Mucosa of rectum (tissue), 2 donors: ENCODE data around the gene CDH22.

Experiments used
- H3K27ac ChIP-seq, 2 donors: one replicate each; pipeline ENCODE4 v1.7.0; 2013; ENCODE audit warnings: inconsistent platforms in 2 of 2, low read depth in 2 of 2, low read length in 2 of 2
- H3K27me3 ChIP-seq, 2 donors: one replicate each; pipeline ENCODE4 v1.7.0; 2013; ENCODE audit warnings: low read length in 2 of 2; ENCODE audit not compliant: control insufficient read depth in 2 of 2, insufficient read depth in 2 of 2
- H3K36me3 ChIP-seq, 2 donors: one replicate each; pipeline ENCODE4 v1.7.0; 2013; ENCODE audit warnings: low read length in 2 of 2; ENCODE audit not compliant: control insufficient read depth in 2 of 2, insufficient read depth in 2 of 2
- H3K4me1 ChIP-seq, 2 donors: one replicate each; pipeline ENCODE4 v1.7.0; 2013; ENCODE audit warnings: low read length in 2 of 2, mild to moderate bottlenecking in 1 of 2; ENCODE audit not compliant: control insufficient read depth in 2 of 2, insufficient read depth in 2 of 2
- H3K4me3 ChIP-seq, 2 donors: one replicate each; pipeline ENCODE4 v1.7.0; 2013; ENCODE audit warnings: low read length in 2 of 2
- H3K9ac ChIP-seq, 2 donors: one replicate each; pipeline ENCODE4 v1.7.0; 2013; ENCODE audit warnings: low read length in 2 of 2, low read depth in 1 of 2, mild to moderate bottlenecking in 1 of 2
- H3K9me3 ChIP-seq, 2 donors: one replicate each; pipeline ENCODE4 v1.7.0; 2013; ENCODE audit warnings: low read length in 2 of 2; ENCODE audit not compliant: control insufficient read depth in 2 of 2
- donor health status: healthy.
- donor health status: Normal muscosa, but diverticular disease.

CDH22 gene

GRCh38 chr20:46176739-46177378, 131.4 kb downstream of the CDH22 start:
- H3K27ac ChIP-seq, result no peak overlapping the region
- peaks cover 41 to 42% of the 10 kb centered on the region in 2 donors for H3K27me3 ChIP-seq

GRCh38 chr20:46175127-46175494, 133.2 kb downstream of the CDH22 start:
- H3K36me3 ChIP-seq, result no peaks in the 10 kb centered on the region
- H3K27me3 ChIP-seq, result peaks cover 39 to 41% of the 10 kb centered on the region in 2 donors
- H3K9me3 ChIP-seq, result no peaks in the 10 kb centered on the region
- no peak overlapping the region for H3K27ac ChIP-seq
- no peak overlapping the region for H3K4me3 ChIP-seq
- no peaks in the 10 kb centered on the region for H3K4me1 ChIP-seq
- H3K9ac ChIP-seq, result no peak overlapping the region

More at GRCh38 chr20:46176739-46177378, 131.4 kb downstream of the CDH22 start:
- H3K4me3 ChIP-seq, result no peak overlapping the region
- H3K4me1 ChIP-seq, result no peaks in the 10 kb centered on the region
- H3K9ac ChIP-seq, result no peak overlapping the region
- no peaks in the 10 kb centered on the region for H3K36me3 ChIP-seq
- H3K9me3 ChIP-seq, result no peaks in the 10 kb centered on the region

- no peaks in the 10 kb centered on the region for H3K9me3 ChIP-seq
- no peak overlapping the region for H3K4me3 ChIP-seq
- H3K9ac ChIP-seq, result no peak overlapping the region
- no peaks in the 10 kb centered on the region for H3K36me3 ChIP-seq
- no peak overlapping the region for H3K27ac ChIP-seq
- no peaks in the 10 kb centered on the region for H3K4me1 ChIP-seq
- peaks cover 35 to 38% of the 10 kb centered on the region in 2 donors for H3K27me3 ChIP-seq
Measured at GRCh38 chr20:46174469-46175126, 133.7 kb downstream of the CDH22 start.

GRCh38 chr20:46173652-46174468, 134.4 kb downstream of the CDH22 start:
- Histone ChIP-seq H3K9me3 (no peaks in the 10 kb centered on the region), H3K27me3 (peaks cover 33 to 38% of the 10 kb centered on the region in 2 donors), H3K9ac (no peak overlapping the region), H3K4me1 (no peaks in the 10 kb centered on the region), H3K36me3 (no peaks in the 10 kb centered on the region), H3K27ac (no peak overlapping the region), H3K4me3 (no peak overlapping the region)

GRCh38 chr20:46172961-46173536, 135.2 kb downstream of the CDH22 start:
- no peaks in the 10 kb centered on the region for H3K36me3 ChIP-seq
- peaks cover 33 to 38% of the 10 kb centered on the region in 2 donors for H3K27me3 ChIP-seq
- no peak overlapping the region for H3K27ac ChIP-seq

GRCh38 chr20:46172455-46172854, 135.8 kb downstream of the CDH22 start:
- no peaks in the 10 kb centered on the region for H3K4me1 ChIP-seq
- H3K4me3 ChIP-seq, result no peak overlapping the region
- H3K9me3 ChIP-seq, result no peaks in the 10 kb centered on the region
- H3K27me3 ChIP-seq, result peaks cover 35 to 38% of the 10 kb centered on the region in 2 donors
- H3K36me3 ChIP-seq, result no peaks in the 10 kb centered on the region
- no peak overlapping the region for H3K9ac ChIP-seq
- no peak overlapping the region for H3K27ac ChIP-seq

More at GRCh38 chr20:46172961-46173536, 135.2 kb downstream of the CDH22 start:
- H3K4me1 ChIP-seq, result no peaks in the 10 kb centered on the region
- no peaks in the 10 kb centered on the region for H3K9me3 ChIP-seq
- no peak overlapping the region for H3K9ac ChIP-seq
- no peak overlapping the region for H3K4me3 ChIP-seq

GRCh38 chr20:46171909-46172308, 136.4 kb downstream of the CDH22 start:
- no peak overlapping the region for H3K9ac ChIP-seq
- H3K4me3 ChIP-seq, result no peak overlapping the region
- peaks cover 37 to 38% of the 10 kb centered on the region in 2 donors for H3K27me3 ChIP-seq
- H3K36me3 ChIP-seq, result no peaks in the 10 kb centered on the region
- H3K27ac ChIP-seq, result no peak overlapping the region
- H3K9me3 ChIP-seq, result no peaks in the 10 kb centered on the region
- H3K4me1 ChIP-seq, result no peaks in the 10 kb centered on the region

GRCh38 chr20:46171476-46171875, 136.8 kb downstream of the CDH22 start:
- no peaks in the 10 kb centered on the region for H3K9me3 ChIP-seq
- H3K27ac ChIP-seq, result no peak overlapping the region
- no peaks in the 10 kb centered on the region for H3K36me3 ChIP-seq
- H3K27me3 ChIP-seq, result peaks cover 33 to 38% of the 10 kb centered on the region in 2 donors
- H3K4me3 ChIP-seq, result no peak overlapping the region
- no peaks in the 10 kb centered on the region for H3K4me1 ChIP-seq
- no peak overlapping the region for H3K9ac ChIP-seq

- no peaks in the 10 kb centered on the region for H3K4me1 ChIP-seq
- H3K4me3 ChIP-seq, result no peak overlapping the region
- peaks cover 23 to 25% of the 10 kb centered on the region in 2 donors for H3K27me3 ChIP-seq
- H3K9me3 ChIP-seq, result no peaks in the 10 kb centered on the region
- H3K9ac ChIP-seq, result no peak overlapping the region
- no peaks in the 10 kb centered on the region for H3K36me3 ChIP-seq
- H3K27ac ChIP-seq, result no peak overlapping the region
Measured at GRCh38 chr20:46169245-46170171, 138.8 kb downstream of the CDH22 start.
